ENCODE results near the gene GPC3.

The GPC3 gene

DNA sequence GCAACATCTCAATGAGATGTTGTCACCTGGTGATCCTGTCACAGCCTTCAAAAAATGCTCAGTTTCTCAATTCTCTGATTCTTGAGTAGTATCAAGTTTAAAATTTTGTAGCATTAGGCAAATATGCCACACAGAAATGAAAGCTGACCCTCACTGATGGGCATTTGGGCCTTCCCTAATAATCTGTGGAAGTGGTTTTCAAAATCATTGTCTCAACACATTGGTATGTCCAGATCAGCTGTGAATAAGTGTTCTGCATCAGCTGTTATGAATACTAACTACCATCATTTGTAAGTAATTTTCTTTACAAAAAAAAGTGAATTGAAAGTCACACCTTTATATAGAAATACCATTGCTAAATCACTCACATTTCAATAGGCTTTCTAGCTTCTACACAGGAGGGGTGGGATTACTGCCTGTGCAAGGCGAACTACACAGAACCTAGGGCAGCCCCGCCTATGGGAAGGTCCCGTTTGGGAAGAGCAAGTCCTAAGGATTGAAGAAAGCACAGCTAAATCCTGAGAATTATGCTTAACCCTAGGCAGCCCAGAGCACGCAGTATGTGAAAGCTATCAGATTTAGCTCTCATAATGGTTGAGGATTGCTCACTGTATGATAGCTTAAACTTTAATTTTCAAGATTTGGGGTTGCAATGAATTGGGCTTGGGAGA, 73.4 kb downstream of the GPC3 start:
- no peak for DNase-seq (ENCODE audit: extremely low read depth, low read depth)
- TF ChIP-seq, protein P1, sequence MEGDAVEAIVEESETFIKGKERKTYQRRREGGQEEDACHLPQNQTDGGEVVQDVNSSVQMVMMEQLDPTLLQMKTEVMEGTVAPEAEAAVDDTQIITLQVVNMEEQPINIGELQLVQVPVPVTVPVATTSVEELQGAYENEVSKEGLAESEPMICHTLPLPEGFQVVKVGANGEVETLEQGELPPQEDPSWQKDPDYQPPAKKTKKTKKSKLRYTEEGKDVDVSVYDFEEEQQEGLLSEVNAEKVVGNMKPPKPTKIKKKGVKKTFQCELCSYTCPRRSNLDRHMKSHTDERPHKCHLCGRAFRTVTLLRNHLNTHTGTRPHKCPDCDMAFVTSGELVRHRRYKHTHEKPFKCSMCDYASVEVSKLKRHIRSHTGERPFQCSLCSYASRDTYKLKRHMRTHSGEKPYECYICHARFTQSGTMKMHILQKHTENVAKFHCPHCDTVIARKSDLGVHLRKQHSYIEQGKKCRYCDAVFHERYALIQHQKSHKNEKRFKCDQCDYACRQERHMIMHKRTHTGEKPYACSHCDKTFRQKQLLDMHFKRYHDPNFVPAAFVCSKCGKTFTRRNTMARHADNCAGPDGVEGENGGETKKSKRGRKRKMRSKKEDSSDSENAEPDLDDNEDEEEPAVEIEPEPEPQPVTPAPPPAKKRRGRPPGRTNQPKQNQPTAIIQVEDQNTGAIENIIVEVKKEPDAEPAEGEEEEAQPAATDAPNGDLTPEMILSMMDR (IDR thresholded peaks at IDR 0.05; ENCODE audit: low read depth, low read length), result no peak

DNA sequence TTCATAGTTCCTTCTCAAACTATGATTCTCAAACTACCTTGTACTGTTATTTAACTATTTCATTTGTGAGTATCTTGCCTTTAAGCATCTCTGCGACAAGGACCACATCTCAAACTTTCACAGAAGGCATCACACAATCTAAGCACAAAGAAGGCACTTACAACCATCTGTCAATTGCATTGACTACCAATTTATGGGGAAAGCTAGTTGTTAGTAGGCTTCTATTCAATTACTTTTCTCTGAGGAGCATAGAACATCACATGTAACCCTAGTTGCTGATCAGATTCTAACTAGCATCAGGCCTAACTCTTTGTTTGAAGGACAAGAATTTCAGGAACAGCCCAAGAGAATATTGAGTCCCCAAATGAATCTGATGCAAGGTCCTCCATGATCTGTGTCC, 74.9 kb downstream of the GPC3 start:
- TF ChIP-seq, protein P1 (IDR thresholded peaks at IDR 0.05; ENCODE audit: low read depth, low read length), result no peak
- no peak for DNase-seq (ENCODE audit: extremely low read depth, low read depth)

DNA sequence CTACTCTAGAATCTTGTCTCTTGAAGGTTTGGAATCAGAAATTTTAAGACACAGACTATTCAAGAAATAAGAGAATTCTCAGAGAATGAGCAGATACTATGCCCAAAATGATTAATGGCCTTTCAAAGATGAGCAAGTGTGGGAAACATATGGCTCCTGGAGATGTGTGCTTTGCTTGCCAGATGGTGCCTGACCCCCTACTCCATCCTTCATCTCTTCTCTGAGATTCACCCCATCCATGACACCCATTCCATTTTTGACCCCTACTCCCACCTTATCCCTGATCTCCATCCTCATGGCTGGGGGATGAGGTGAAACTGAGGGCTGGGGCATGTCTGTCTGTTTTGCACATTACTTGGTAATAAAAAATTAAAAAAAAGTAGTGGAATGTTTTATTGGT, 75.5 kb downstream of the GPC3 start:
- TF ChIP-seq, protein P1 (IDR thresholded peaks at IDR 0.05; ENCODE audit: low read depth, low read length), result no peak
- DNase-seq (ENCODE audit: extremely low read depth, low read depth), result no peak

DNA sequence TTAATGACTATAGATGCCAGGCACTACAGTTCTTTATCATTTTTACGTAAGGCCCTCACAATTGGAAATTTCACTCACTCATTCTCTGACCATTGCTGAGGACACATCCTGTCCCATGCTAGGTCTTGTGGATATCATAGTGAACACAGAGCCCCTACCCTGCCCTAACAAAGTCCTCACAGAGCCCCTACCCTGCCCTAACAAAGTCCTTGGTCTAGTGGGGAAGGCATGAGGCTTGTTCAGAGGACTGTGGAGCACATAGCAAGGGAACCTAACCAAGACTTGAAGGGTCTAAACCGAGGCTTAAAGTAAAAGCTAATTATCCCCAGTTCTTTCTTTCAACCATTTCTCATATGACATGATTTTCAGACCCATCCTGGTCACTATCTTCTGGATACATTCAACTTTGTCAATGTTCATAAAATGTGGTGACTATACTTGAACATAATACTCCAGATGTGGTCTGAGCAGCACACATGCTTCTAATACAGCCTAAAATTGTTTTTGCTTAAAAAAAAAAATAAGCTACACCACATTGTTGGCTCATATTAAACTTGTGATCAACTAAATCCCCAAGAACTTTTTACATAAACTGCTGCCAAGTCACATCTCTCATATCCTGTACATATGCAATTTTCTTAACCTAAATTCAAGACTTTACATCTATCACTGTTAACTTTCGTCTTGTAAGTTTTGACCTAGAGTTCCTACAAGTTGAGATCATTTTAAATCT, 77.0 kb downstream of the GPC3 start:
- no peak for DNase-seq (ENCODE audit: extremely low read depth, low read depth)
- TF ChIP-seq, protein P1 (IDR thresholded peaks at IDR 0.05; ENCODE audit: low read depth, low read length), result no peak

DNA sequence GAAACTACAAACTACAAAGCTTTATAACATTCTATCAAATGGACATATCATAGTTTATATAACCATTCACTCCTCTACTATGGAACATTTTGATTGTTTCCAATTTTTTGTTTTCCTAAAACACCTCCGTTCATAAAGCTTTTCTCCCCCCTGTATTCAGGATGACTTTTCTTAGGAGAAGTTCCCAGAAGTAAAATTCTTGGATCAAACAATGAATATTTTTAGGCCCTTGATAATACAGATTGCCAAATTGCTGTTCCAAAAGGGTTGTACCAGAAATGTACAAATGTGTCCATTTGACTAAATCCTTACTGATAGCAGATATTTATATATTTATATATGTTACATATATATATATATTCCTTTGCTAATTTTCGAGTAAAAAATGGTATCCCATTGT, 77.8 kb downstream of the GPC3 start:
- TF ChIP-seq, protein P1 (IDR thresholded peaks at IDR 0.05; ENCODE audit: low read depth, low read length), result no peak
- DNase-seq (ENCODE audit: extremely low read depth, low read depth), result no peak

DNA sequence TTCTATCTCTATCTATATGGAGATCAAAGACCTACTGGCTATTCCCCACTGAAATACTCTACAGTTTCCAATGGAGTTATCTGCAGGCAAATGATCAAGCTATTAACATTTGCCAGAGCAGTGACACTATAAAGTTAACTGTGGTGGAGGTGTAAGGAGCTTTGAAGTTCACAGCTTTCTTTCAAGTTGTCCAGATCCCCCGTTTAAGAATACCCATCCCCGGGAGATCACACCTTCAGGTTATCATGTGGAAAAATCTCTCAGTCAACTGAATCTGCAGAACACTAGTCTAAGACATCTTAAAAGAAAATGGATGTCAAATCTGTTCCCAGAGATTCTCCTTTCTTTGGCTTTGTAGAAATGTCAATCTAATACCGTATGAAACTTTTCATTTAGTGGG, 80.1 kb downstream of the GPC3 start:
- DNase-seq (ENCODE audit: extremely low read depth, low read depth), result no peak
- TF ChIP-seq, protein P1 (IDR thresholded peaks at IDR 0.05; ENCODE audit: low read depth, low read length), result no peak

DNA sequence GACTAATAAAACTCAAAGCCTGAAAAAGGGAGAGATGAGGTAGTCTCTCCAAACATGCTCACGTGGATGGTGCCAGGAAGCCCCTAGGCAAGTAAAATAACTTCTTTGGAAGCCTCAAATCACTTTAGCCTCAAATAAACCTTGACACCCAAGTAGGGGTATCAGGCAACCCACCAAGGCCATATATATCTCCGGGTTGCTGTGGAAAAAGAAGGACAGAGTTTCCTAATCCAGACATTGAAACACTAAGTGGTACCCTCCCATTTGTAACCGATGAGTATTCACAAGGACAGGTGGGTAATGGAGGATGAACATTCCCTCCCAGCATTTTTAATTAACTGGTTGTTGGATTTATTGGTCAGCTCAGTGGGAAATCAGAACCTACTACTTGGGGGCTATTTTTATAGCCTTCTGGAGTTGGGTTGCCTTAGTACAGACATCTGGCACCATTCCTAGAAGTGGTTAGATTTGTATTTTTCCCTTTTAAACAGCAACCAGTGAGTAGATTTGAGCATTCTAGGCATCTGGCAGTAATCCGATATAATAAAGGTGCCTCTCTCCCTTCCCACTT, 87.7 kb downstream of the GPC3 start:
- DNase-seq (ENCODE audit: extremely low read depth, low read depth), result no peak
- TF ChIP-seq, protein P1 (IDR thresholded peaks at IDR 0.05; ENCODE audit: low read depth, low read length), result no peak

Data from AG09319 (cell line).